ACC112 (cell line): ENCODE data around the gene CCDC134.

Source experiments
- H2AFZ ChIP-seq: fragments of 200-600 bp; sonication (generic); one replicate; pipeline ENCODE4 v1.6.0; 2017; ENCODE audit warnings: antibody characterized with exemption, low read length; ENCODE audit not compliant: unreplicated experiment
- H3K27ac ChIP-seq: fragments of 200-600 bp; sonication (generic); 2 replicates; pipeline ENCODE4 v1.5.1; 2014; ENCODE audit warnings: low read depth, mild to moderate bottlenecking, antibody characterized with exemption, low read length, moderate library complexity
- H3K27me3 ChIP-seq: fragments of 200-600 bp; sonication (generic); 2 replicates; pipeline ENCODE4 v1.6.1; 2014; ENCODE audit warnings: mild to moderate bottlenecking, antibody characterized with exemption, low read length, moderate library complexity, mixed read lengths; ENCODE audit not compliant: insufficient read depth
- H3K36me3 ChIP-seq: fragments of 200-600 bp; sonication (generic); 2 replicates; pipeline ENCODE4 v1.6.1; 2016; ENCODE audit warnings: mild to moderate bottlenecking, antibody characterized with exemption, low read length, moderate library complexity, mixed read lengths; ENCODE audit not compliant: insufficient read depth
- H3K4me1 ChIP-seq: fragments of 200-600 bp; sonication (generic); one replicate; pipeline ENCODE4 v1.6.1; 2016; ENCODE audit warnings: low read length, mixed read lengths; ENCODE audit not compliant: insufficient read depth, unreplicated experiment, control insufficient read depth
- H3K4me3 ChIP-seq: fragments of 200-600 bp; sonication (generic); 2 replicates; pipeline ENCODE4 v1.5.1; 2014; ENCODE audit warnings: mild to moderate bottlenecking, low read depth, low read length
- H3K79me2 ChIP-seq: fragments of 200-600 bp; sonication (generic); one replicate; pipeline ENCODE4 v1.6.0; 2016; ENCODE audit warnings: low read length; ENCODE audit not compliant: control insufficient read depth, unreplicated experiment, insufficient read depth

The CCDC134 gene

DNA sequence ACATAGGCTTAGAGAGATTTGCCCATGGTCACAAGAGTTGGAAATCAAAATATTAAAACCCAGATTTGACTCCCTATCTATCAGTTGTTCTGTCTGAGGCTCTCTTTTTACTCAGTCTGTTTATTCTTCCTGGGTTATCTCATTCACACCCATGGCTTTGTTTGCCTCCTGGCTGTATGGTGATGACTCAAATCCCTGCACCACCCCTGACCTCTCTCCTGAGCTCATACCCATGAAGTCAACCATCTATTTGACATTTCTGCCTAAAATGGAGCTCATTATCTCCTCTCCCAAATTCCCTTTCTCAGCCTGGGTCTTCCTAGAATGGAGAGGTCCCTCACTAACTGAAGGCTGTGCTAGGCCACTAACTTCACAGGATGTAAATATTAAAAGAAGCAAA, 27.8 kb upstream of the CCDC134 start:
- Histone ChIP-seq H3K4me1 (peaks cover 6% of the 10 kb centered on the region), H2AFZ (no peak overlapping the region)

GRCh38 chr22:41775338-41775737, 25.1 kb upstream of the CCDC134 start:
- no peaks in the 10 kb centered on the region for H3K79me2 ChIP-seq
- H3K27ac ChIP-seq = no peak overlapping the region
- H2AFZ ChIP-seq = no peak overlapping the region
- H3K27me3 ChIP-seq = no peaks in the 10 kb centered on the region
- H3K4me1 ChIP-seq = peaks cover 6% of the 10 kb centered on the region
- no peak overlapping the region for H3K4me3 ChIP-seq
- no peaks in the 10 kb centered on the region for H3K36me3 ChIP-seq

More for the DNA sequence above, 27.8 kb upstream of the CCDC134 start:
- Histone ChIP-seq H3K27ac (no peak overlapping the region), H3K4me3 (no peak overlapping the region), H3K27me3 (no peaks in the 10 kb centered on the region), H3K36me3 (no peaks in the 10 kb centered on the region), H3K79me2 (no peaks in the 10 kb centered on the region)

- Histone ChIP-seq H3K4me1 (peaks cover 6% of the 10 kb centered on the region), H2AFZ (no peak overlapping the region), H3K36me3 (no peaks in the 10 kb centered on the region), H3K27me3 (no peaks in the 10 kb centered on the region), H3K79me2 (no peaks in the 10 kb centered on the region), H3K27ac (no peak overlapping the region), H3K4me3 (no peak overlapping the region)
These were observed 24.5 kb upstream of the CCDC134 start for GRCh38 chr22:41775976-41776375.

DNA sequence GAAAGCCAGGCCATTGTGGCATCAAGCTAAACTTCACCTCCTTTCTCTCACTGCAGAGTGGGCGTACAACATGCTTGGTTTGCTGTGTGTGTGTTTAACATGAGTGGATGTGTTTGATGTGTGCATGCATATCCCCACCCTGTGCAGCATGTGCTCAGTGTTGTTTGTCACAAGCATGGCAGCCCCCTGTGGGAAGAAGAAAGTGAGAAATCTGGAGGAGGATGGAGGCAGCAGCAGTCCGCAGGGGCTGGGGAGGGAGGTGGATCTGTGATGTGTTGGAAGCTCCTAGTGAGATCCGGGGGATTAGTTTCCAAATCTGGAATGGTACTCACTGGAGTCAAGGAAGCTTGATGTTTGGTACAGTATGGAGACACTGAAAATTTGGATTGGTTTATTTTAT, 24.1 kb upstream of the CCDC134 start:
- Histone ChIP-seq H3K36me3 (no peaks in the 10 kb centered on the region), H3K27me3 (no peaks in the 10 kb centered on the region), H3K4me3 (no peak overlapping the region), H3K79me2 (no peaks in the 10 kb centered on the region), H3K4me1 (peaks cover 6% of the 10 kb centered on the region), H3K27ac (no peak overlapping the region), H2AFZ (no peak overlapping the region)

DNA sequence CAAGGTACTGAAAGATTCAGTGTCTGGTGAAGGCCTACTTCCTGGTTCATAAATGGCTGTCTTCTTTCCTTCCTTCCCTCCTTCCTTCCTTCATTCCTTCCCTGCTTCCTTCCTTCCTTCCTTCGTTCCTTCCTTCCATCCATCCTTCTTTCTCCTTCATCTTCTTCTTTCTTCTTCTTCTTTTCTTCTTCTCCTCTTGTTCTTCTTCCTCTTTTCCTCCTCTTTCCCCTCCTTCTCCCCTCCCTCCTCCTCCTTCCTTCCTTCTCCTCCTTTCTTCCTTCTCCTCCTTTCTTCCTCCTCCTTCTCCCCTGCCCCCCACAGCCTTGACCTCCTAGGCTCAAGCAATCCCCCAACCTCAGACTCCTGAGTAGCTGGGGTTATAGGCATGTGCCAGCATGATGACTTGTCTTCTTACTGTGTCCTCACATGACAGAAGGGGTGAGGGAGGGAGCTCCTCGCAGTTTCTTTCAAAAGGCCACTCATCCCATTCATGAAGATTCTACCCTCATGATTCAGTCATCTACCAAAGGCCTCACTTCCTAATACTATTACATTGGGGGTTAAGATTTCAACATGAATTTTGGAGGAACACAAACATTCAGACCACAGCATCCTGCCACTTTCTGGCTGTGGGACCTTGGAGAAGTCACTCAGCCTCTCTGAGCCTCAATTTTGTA, 22.6 kb upstream of the CCDC134 start:
- Histone ChIP-seq H3K27ac (no peak overlapping the region), H3K27me3 (no peaks in the 10 kb centered on the region), H3K4me3 (no peak overlapping the region), H3K36me3 (no peaks in the 10 kb centered on the region), H3K4me1 (peaks cover under 1% of the 10 kb centered on the region), H3K79me2 (no peaks in the 10 kb centered on the region), H2AFZ (no peak overlapping the region)

GRCh38 chr22:41779929-41780505, 20.5 kb upstream of the CCDC134 start:
- Histone ChIP-seq H3K4me1 (no peaks in the 10 kb centered on the region), H3K4me3 (no peak overlapping the region), H3K79me2 (no peaks in the 10 kb centered on the region), H3K36me3 (no peaks in the 10 kb centered on the region), H2AFZ (no peak overlapping the region), H3K27me3 (no peaks in the 10 kb centered on the region), H3K27ac (no peak overlapping the region)

- Histone ChIP-seq H2AFZ (no peak overlapping the region), H3K4me1 (no peaks in the 10 kb centered on the region), H3K36me3 (no peaks in the 10 kb centered on the region), H3K27ac (no peak overlapping the region), H3K4me3 (no peak overlapping the region), H3K27me3 (no peaks in the 10 kb centered on the region), H3K79me2 (no peaks in the 10 kb centered on the region)
These were observed 19.6 kb upstream of the CCDC134 start for GRCh38 chr22:41780746-41781505.

- Histone ChIP-seq H3K79me2 (no peaks in the 10 kb centered on the region), H3K27me3 (no peaks in the 10 kb centered on the region), H3K4me3 (no peak overlapping the region), H3K36me3 (no peaks in the 10 kb centered on the region), H2AFZ (no peak overlapping the region), H3K4me1 (no peaks in the 10 kb centered on the region), H3K27ac (no peak overlapping the region)
These were observed 19.0 kb upstream of the CCDC134 start for GRCh38 chr22:41781507-41781906.

DNA sequence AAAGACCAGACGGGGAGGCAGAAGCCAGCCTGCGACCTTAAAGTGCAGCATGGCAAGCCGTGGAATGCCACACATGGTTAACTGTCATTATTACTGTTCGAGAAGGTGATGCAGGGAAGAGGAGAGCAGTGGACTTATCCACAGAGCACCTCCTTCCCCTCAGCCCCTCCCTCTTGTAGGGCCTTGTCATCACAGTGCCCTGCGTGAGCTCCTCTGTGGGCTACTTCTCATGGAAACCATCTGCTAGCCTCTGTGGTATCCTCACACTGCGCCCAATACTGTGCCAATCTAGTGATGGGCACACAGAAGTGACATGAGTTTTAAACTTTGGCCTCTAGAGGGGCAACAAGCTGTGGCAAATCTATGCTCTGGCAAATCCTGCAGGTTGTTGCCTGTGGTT, 18.2 kb upstream of the CCDC134 start:
- H3K79me2 ChIP-seq = no peaks in the 10 kb centered on the region
- H3K4me1 ChIP-seq = no peaks in the 10 kb centered on the region
- H2AFZ ChIP-seq = no peak overlapping the region
- H3K27me3 ChIP-seq = no peaks in the 10 kb centered on the region
- H3K27ac ChIP-seq = no peak overlapping the region
- H3K36me3 ChIP-seq = no peaks in the 10 kb centered on the region
- no peak overlapping the region for H3K4me3 ChIP-seq

DNA sequence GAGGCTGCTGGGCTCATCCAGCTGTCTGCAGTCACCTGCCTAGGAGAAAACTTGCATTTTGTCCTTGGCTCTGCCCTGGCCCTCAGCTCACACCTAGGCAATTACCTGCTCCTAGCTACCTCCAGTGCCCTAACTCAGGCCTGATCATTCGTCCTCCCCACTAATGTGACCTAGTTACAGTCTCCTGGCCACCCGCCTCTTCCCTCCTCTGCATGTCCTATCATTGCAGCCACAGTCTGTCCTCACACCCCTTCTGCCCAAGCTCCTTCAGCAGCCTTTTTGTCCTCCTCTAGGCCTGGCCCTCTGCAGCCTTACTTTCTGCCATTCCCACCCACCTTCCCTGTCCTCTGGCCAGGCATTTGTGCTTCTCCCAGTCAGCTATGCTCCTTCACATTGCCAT, 17.7 kb upstream of the CCDC134 start:
- H3K27me3 ChIP-seq = no peaks in the 10 kb centered on the region
- H3K79me2 ChIP-seq = no peaks in the 10 kb centered on the region
- H3K27ac ChIP-seq = no peak overlapping the region
- no peaks in the 10 kb centered on the region for H3K4me1 ChIP-seq
- H3K36me3 ChIP-seq = no peaks in the 10 kb centered on the region
- no peak overlapping the region for H2AFZ ChIP-seq
- no peak overlapping the region for H3K4me3 ChIP-seq

DNA sequence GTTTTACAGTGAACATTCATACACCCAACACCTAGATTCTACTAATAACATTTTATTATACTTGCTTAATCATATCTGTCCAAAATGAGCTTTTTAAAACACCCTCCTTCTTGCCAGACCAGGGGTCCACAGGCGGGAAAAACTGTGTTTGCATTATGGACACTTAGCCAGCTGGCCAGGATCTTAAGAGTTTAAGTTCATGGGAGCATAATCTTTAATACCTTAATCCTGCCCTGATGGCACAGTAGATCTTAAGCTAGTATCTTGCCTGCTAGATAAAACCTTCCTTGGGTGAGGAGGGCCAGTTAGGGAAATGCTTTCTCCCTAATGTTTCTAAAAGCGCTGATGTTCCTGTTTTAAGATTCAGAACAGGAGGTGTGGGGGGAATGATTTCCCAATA, 13.1 kb upstream of the CCDC134 start:
- no peak overlapping the region for H3K27ac ChIP-seq
- no peaks in the 10 kb centered on the region for H3K36me3 ChIP-seq
- no peaks in the 10 kb centered on the region for H3K27me3 ChIP-seq
- H2AFZ ChIP-seq = no peak overlapping the region
- H3K4me1 ChIP-seq = no peaks in the 10 kb centered on the region
- no peak overlapping the region for H3K4me3 ChIP-seq
- H3K79me2 ChIP-seq = no peaks in the 10 kb centered on the region
